OCI-LY3 (cell line): Measurements from ENCODE around the gene ZCCHC9.
"Not testable (repeated sequence)": the region's sequence is repeated elsewhere in the genome, so short reads cannot be mapped to it uniquely, and the experiment has no call there.

Experiments used
- H2AFZ ChIP-seq: fragments of 200-600, 300-600 bp; shearing (Covaris generic); 2 replicates; pipeline ENCODE4 v1.6.0; 2014; ENCODE audit warnings: antibody characterized with exemption, low read depth, low read length
- H3K27ac ChIP-seq: fragments of 200-600, 300-600 bp; sonication (generic); 2 replicates; pipeline ENCODE4 v1.5.1; 2014; ENCODE audit warnings: mild to moderate bottlenecking, low read length, moderate library complexity, mixed read lengths
- H3K27me3 ChIP-seq: fragments of 200-600, 300-600 bp; sonication (generic); 2 replicates; pipeline ENCODE4 v1.6.1; 2014; ENCODE audit warnings: low read depth, low read length, mixed read lengths
- H3K36me3 ChIP-seq: fragments of 200-600, 300-600 bp; sonication (generic); replicated peaks from 2 replicates; pipeline ENCODE3; 2014; ENCODE audit warnings: low read depth, low read length, mixed read lengths
- H3K4me1 ChIP-seq: fragments of 300-600, 200-600 bp; sonication (generic); 2 replicates; pipeline ENCODE4 v1.6.1; 2014; ENCODE audit warnings: low read length, mixed read lengths
- H3K4me2 ChIP-seq: fragments of 200-600, 300-600 bp; sonication (generic); 2 replicates; pipeline ENCODE4 v1.6.1; 2014; ENCODE audit warnings: low read length, mixed read lengths
- H3K4me3 ChIP-seq: fragments of 300-600, 200-600 bp; sonication (generic); 2 replicates; pipeline ENCODE4 v1.5.1; 2014; ENCODE audit warnings: antibody characterized with exemption, mild to moderate bottlenecking, low read length, moderate library complexity
- H3K79me2 ChIP-seq: fragments of 300-600, 200-600 bp; shearing (Covaris generic); 2 replicates; pipeline ENCODE4 v1.6.1; 2014; ENCODE audit warnings: mild to moderate bottlenecking, low read length, mixed read lengths
- H3K9ac ChIP-seq: fragments of 300-600, 200-600 bp; shearing (Covaris generic); 2 replicates; pipeline ENCODE4 v1.6.0; 2014; ENCODE audit warnings: mild to moderate bottlenecking, low read length, moderate library complexity
- H3K9me3 ChIP-seq: fragments of 200-600, 300-600 bp; shearing (Covaris generic); 2 replicates; pipeline ENCODE4 v1.6.1; 2014; ENCODE audit warnings: low read length, mixed read lengths; ENCODE audit not compliant: insufficient read depth
- H4K20me1 ChIP-seq: fragments of 200-600, 300-600 bp; sonication (generic); 2 replicates; pipeline ENCODE4 v1.6.1; 2016; ENCODE audit warnings: low read length, mixed read lengths; ENCODE audit not compliant: insufficient read depth
- EZH2phosphoT487 ChIP-seq: fragments of 200-600 bp; shearing (Covaris generic); IDR thresholded peaks from 2 replicates; pipeline ENCODE4 v1.6.1; 2018; ENCODE audit warnings: antibody characterized with exemption, mixed run types, low read depth
- TF ChIP-seq, protein P1 (sequence below): fragments of 200-600, 300-600 bp; sonication (generic); IDR thresholded peaks from 2 replicates; pipeline ENCODE4 v1.5.1; 2014; ENCODE audit warnings: antibody characterized with exemption, low read length, low read depth

ZCCHC9 gene

DNA sequence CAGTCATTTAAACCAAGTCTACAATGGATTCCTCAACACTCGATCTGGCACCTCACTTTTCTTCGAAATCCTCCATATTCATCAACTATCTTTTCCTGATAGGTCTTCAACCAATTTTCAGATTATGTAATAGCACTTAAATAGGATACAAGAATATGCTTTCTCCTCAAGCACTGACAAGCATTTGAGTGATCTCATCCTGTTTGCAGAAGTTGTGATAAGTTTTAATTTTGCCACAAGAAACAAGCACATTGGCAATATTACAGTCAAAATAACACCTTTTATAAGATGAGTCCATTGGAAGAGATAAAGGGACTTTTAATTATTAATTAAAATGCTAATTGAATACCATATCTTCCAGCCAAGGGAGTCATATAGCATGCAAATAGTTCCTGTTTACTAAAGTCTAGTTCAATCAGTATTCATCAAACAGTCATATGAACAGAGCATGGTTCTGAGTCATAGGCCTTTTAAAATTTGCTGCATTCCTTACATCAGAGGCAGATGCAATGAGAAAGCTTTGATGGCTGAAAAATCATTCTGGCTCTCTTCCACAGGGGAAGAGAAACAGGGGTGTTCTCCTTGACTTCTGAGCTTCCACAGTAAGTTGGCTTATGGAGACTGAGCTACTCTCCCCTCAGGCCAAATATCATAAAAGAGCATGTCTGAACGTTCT lies 32.7 kb upstream of the ZCCHC9 start:
- Histone ChIP-seq H3K9ac (no peak overlapping the region), H3K27ac (no peak overlapping the region), H4K20me1 (no peaks in the 10 kb centered on the region), H3K27me3 (no peaks in the 10 kb centered on the region), H3K79me2 (no peaks in the 10 kb centered on the region), H3K9me3 (no peaks in the 10 kb centered on the region), H3K4me1 (no peaks in the 10 kb centered on the region; the same call in 1 of the 2 replicates), H3K4me3 (no peak overlapping the region), H3K4me2 (no peak overlapping the region), H3K36me3 (no peaks in the 10 kb centered on the region), H2AFZ (no peak overlapping the region)
- TF ChIP-seq, protein P1, sequence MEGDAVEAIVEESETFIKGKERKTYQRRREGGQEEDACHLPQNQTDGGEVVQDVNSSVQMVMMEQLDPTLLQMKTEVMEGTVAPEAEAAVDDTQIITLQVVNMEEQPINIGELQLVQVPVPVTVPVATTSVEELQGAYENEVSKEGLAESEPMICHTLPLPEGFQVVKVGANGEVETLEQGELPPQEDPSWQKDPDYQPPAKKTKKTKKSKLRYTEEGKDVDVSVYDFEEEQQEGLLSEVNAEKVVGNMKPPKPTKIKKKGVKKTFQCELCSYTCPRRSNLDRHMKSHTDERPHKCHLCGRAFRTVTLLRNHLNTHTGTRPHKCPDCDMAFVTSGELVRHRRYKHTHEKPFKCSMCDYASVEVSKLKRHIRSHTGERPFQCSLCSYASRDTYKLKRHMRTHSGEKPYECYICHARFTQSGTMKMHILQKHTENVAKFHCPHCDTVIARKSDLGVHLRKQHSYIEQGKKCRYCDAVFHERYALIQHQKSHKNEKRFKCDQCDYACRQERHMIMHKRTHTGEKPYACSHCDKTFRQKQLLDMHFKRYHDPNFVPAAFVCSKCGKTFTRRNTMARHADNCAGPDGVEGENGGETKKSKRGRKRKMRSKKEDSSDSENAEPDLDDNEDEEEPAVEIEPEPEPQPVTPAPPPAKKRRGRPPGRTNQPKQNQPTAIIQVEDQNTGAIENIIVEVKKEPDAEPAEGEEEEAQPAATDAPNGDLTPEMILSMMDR, result no peak

DNA sequence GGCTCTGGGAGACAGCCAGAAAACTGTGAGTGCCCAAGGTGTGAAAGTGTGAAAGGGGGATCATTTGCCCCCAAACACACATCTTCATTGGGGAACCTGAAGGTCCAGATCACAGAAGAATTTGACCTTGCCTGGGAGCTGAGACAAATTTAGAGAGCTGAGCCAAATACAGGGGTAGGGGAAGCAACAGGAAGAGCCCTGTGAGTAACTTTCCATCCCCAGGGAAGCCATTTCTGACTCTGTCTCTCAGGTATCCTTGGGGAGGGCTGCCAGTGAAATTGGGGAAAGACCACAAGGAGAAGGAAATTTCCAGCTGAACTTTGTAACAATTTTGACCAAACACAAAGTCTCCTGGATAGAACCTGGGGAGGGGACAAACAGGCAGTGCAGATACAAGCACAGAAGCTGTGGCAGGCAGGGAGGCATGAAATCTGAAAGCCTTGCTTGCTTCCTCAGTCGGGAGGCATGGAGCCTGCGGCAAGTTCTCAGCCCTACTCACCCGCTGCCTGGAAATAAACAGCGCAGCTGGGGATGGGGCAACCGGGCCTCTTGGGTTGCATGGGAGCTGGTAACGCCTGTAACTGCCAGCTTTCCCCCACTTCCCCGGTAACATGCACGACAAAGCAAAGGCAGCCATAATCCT lies 31.5 kb upstream of the ZCCHC9 start:
- H3K4me1 ChIP-seq, result no peaks in the 10 kb centered on the region; the same call in 1 of the 2 replicates
- no peaks in the 10 kb centered on the region for H4K20me1 ChIP-seq
- no peak overlapping the region for H3K4me2 ChIP-seq
- H3K9me3 ChIP-seq, result no peaks in the 10 kb centered on the region
- no peaks in the 10 kb centered on the region for H3K27me3 ChIP-seq
- no peak overlapping the region for H2AFZ ChIP-seq
- no peak overlapping the region for H3K4me3 ChIP-seq
- no peaks in the 10 kb centered on the region for H3K79me2 ChIP-seq
- no peak overlapping the region for H3K27ac ChIP-seq
- no peak overlapping the region for H3K9ac ChIP-seq
- TF ChIP-seq, protein P1, result no peak
- TF ChIP-seq EZH2phosphoT487, result no peak
- H3K36me3 ChIP-seq, result no peaks in the 10 kb centered on the region

DNA sequence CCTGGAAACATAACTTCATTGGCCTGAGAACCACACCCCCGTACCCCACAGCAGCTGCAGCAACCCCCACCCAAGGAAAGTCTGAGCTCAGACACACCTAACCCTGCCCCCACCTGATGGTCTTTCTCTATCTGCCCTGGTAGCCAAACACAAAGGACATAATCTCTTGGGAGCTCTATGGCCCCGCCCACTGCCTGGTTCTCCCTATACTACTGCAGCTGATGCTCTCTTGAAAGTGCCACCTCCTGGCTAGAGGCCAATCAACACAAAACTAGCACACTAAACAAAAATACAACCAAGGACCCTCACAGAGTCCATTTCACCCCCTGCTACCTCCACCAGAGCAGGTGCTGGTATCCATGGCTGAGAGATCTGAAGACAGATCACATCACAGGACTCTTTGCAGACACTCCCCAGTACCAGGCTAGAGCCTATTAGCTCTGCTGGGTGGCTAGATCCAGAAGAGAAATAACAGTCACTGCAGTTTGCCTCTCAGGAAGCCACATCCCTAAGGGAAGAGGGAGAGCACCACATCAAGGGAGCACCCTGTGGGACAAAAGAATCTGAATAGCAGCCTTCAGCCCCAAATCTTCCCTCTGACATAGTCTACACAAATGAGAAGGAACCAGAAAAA lies 30.9 kb upstream of the ZCCHC9 start:
- H3K36me3 ChIP-seq, H3K27ac ChIP-seq, H2AFZ ChIP-seq, H3K27me3 ChIP-seq, H4K20me1 ChIP-seq, H3K9ac ChIP-seq, H3K79me2 ChIP-seq, H3K4me3 ChIP-seq, H3K4me1 ChIP-seq, H3K4me2 ChIP-seq, H3K9me3 ChIP-seq: not testable (repeated sequence)

DNA sequence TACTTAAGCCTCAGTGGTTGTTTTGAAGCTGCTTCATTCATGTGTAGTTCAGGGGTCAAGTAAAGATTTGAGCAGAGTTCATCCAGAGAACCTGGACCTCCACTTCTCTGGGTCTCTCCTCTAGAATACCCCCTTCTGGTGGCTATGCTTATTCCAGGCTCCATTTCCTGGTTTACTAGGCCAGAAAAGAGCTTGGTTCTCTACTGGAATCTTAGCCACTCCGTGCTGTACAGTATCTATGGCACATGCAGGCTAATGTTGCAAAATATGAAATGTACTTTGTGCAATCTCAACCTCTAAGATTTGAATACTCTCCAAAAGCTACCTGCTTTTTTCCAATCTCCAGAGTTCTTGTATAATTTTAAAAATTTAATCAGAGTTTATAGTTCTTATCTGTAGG lies 17.4 kb upstream of the ZCCHC9 start:
- no peaks in the 10 kb centered on the region for H3K27me3 ChIP-seq
- H3K4me2 ChIP-seq, result no peak overlapping the region
- no peaks in the 10 kb centered on the region for H4K20me1 ChIP-seq
- no peak overlapping the region for H3K27ac ChIP-seq
- no peaks in the 10 kb centered on the region for H3K36me3 ChIP-seq
- no peak for TF ChIP-seq EZH2phosphoT487
- TF ChIP-seq, protein P1, result no peak
- peaks cover under 1% of the 10 kb centered on the region; the same call in 1 of the 2 replicates for H3K79me2 ChIP-seq
- peaks cover 16% of the 10 kb centered on the region for H3K4me1 ChIP-seq
- H3K4me3 ChIP-seq, result no peak overlapping the region
- no peak overlapping the region for H2AFZ ChIP-seq
- no peak overlapping the region for H3K9ac ChIP-seq
- H3K9me3 ChIP-seq, result no peaks in the 10 kb centered on the region
